B cell (primary cell): ENCODE measurements around the gene KRTAP5-2. TPM values are rescaled to one million over a fixed set of nuclear protein-coding genes. Genes with fewer than 3 reads are reported as not detected.

ENCODE experiments used
- ATAC-seq: fragments of 200-7000 bp; cut with Tn5 transposase; one replicate; pipeline ENCODE4 v1.10.0; 2021; ENCODE audit warnings: low read depth, mild to moderate bottlenecking, moderate number of reproducible peaks, moderate library complexity
- CTCF ChIA-PET: fragments of 350-600 bp; sonication (Branson Sonifier 250); formaldehyde crosslinking; loops from one replicate; lab custom pipeline; 2021; ENCODE audit warnings: antibody characterized with exemption, inconsistent platforms; lab: Charles Lee
- POLR2A ChIA-PET: fragments of 350-600 bp; sonication (Branson Sonifier 250); formaldehyde crosslinking; loops from one replicate; lab custom pipeline; 2021; ENCODE audit warnings: antibody characterized with exemption; lab: Charles Lee
- DNase-seq: peaks from one replicate; pipeline ENCODE4 v3.0.0; 2013
- H2AFZ ChIP-seq: 2 replicates; pipeline ENCODE4 v1.6.1; 2012; ENCODE audit warnings: mild to moderate bottlenecking, low read depth, low read length; ENCODE audit not compliant: insufficient read depth, poor library complexity, severe bottlenecking
- H3K27ac ChIP-seq, 2 donors: 1 replicate in 1 of 2; 2 replicates in 1 of 2; pipeline ENCODE4 v1.5.1; 2012 to 2013; ENCODE audit warnings: low read length in 2 of 2, mild to moderate bottlenecking in 2 of 2, moderate library complexity in 1 of 2
- H3K27me3 ChIP-seq, 4 experiments: fragments of 200-600 bp in 1 of 4; sonication (generic) in 1 of 4; replicated peaks in 1 of 4; 1 replicate in 2 of 4; 2 replicates in 2 of 4; pipeline versions ENCODE4 v1.6.1 to v1.7.0; 2013 to 2016; ENCODE audit warnings: low read length in 3 of 4, mild to moderate bottlenecking in 2 of 4, mixed read lengths in 1 of 4, moderate library complexity in 1 of 4; ENCODE audit not compliant: insufficient read depth in 4 of 4, control insufficient read depth in 3 of 4; ENCODE audit errors: control extremely low read depth in 1 of 4
- H3K36me3 ChIP-seq, 2 experiments: replicated peaks in 1 of 2; 1 replicate in 1 of 2; 2 replicates in 1 of 2; pipeline versions ENCODE4 v1.6.1 to v1.7.1; 2013; ENCODE audit warnings: low read length in 1 of 2; ENCODE audit not compliant: insufficient read depth in 2 of 2, control insufficient read depth in 1 of 2; ENCODE audit errors: control extremely low read depth in 1 of 2, extremely low read depth in 1 of 2
- H3K4me1 ChIP-seq, 2 donors: fragments of 200-600 bp in 1 of 2; sonication (generic) in 1 of 2; 1 replicate in 1 of 2; 2 replicates in 1 of 2; pipeline versions ENCODE4 v1.5.1 to v1.6.1; 2013 to 2017; ENCODE audit warnings: low read length in 2 of 2; ENCODE audit not compliant: control insufficient read depth in 2 of 2, insufficient read depth in 2 of 2
- H3K4me2 ChIP-seq: replicated peaks from 2 replicates; pipeline ENCODE3; 2012; ENCODE audit warnings: mild to moderate bottlenecking, low read depth, low read length; ENCODE audit not compliant: poor library complexity, severe bottlenecking
- H3K4me3 ChIP-seq, 5 experiments: fragments of 200-600 bp in 1 of 5; sonication (generic) in 1 of 5; 1 replicate in 3 of 5; 2 replicates in 2 of 5; pipeline versions ENCODE4 v1.5.1 to v1.7.0; 2011 to 2016; ENCODE audit warnings: low read length in 4 of 5, mild to moderate bottlenecking in 4 of 5, low read depth in 2 of 5, control low read depth in 1 of 5, moderate library complexity in 1 of 5; ENCODE audit not compliant: insufficient read depth in 1 of 5; ENCODE audit errors: control extremely low read depth in 1 of 5, extremely low read depth in 1 of 5
- H3K79me2 ChIP-seq: fragments of 200-600 bp; sonication (generic); one replicate; pipeline ENCODE4 v1.6.0; 2016; ENCODE audit warnings: low read length; ENCODE audit not compliant: control insufficient read depth, insufficient read depth
- H3K9ac ChIP-seq: fragments of 200-600 bp; sonication (generic); 2 replicates; pipeline ENCODE4 v1.6.1; 2017; ENCODE audit warnings: mild to moderate bottlenecking, low read length, moderate library complexity
- H3K9me3 ChIP-seq, 3 donors: one replicate each; pipeline versions ENCODE4 v1.6.1 to v1.7.1; 2013; ENCODE audit warnings: low read length in 2 of 3; ENCODE audit not compliant: control insufficient read depth in 2 of 3, insufficient read depth in 1 of 3; ENCODE audit errors: control extremely low read depth in 1 of 3
- H4K20me1 ChIP-seq: 2 replicates; pipeline ENCODE4 v1.6.0; 2012; ENCODE audit warnings: mild to moderate bottlenecking, low read length; ENCODE audit not compliant: insufficient read depth, control insufficient read depth, poor library complexity, severe bottlenecking
- H3K27ac Mint-ChIP-seq: one replicate; pipeline ENCODE4 v1.8.0; 2021; ENCODE audit warnings: mixed read lengths
- H3K27me3 Mint-ChIP-seq: one replicate; pipeline ENCODE4 v1.8.0; 2021; ENCODE audit warnings: mixed read lengths
- H3K4me1 Mint-ChIP-seq: one replicate; pipeline ENCODE4 v1.8.0; 2021; ENCODE audit warnings: mixed read lengths
- H3K4me3 Mint-ChIP-seq: one replicate; pipeline ENCODE4 v1.8.0; 2021; ENCODE audit warnings: mixed read lengths
- H3K9me3 Mint-ChIP-seq: one replicate; pipeline ENCODE4 v1.8.0; 2022; ENCODE audit warnings: mixed read lengths; ENCODE audit not compliant: insufficient read depth
- CTCF ChIP-seq: fragments of 200-600 bp; IDR thresholded peaks from one replicate; pipeline ENCODE4 v1.8.0; 2022; ENCODE audit warnings: antibody characterized with exemption, mild to moderate bottlenecking
- EZH2 ChIP-seq: IDR thresholded peaks from 2 replicates; pipeline ENCODE4 v1.6.1; 2012; ENCODE audit warnings: borderline replicate concordance, low read depth, mild to moderate bottlenecking, moderate library complexity, low read length; ENCODE audit not compliant: insufficient read depth, poor library complexity, severe bottlenecking
- WGBS: methylation state at CpG from one replicate; pipeline ENCODE4 v1.1.5; 2013; ENCODE audit warnings: missing lambda C conversion rate; ENCODE audit not compliant: insufficient coverage; 5-methylcytosine and 5-hydroxymethylcytosine counted together
- intact Hi-C: fragments of 100-400 bp; cut with micrococcal nuclease; formaldehyde crosslinking; loops from one replicate; pipeline ENCODE4 v1.10.0; 2022
- polyA plus RNA-seq: library from polyadenylated mRNA; depleted of rRNA; stranded (reverse); fragments of >200 nt; gene quantifications from 2 replicates; pipeline ENCODE4 v1.2.3, GENCODE V29; 2012
- total RNA-seq, 2 donors: library from RNA; stranded (reverse); fragments of 120-200 nt in 1 of 2; gene quantifications; 1 replicate in 1 of 2; 2 replicates in 1 of 2; pipeline versions ENCODE4 v1.2.3 to v1.2.4, GENCODE V29; 2013 to 2022

Gene KRTAP5-2
- total and polyA plus RNA-seq, 2 donors (not counting 1 experiment from before 2014, with no cell fraction given), result 0.36 TPM; not detected in 1

- no peak for ATAC-seq
These were observed 33.0 kb upstream of the KRTAP5-2 start for GRCh38 chr11:1631066-1631568.

More at GRCh38 chr11:1631066-1631568, 33.0 kb upstream of the KRTAP5-2 start:
- no peaks in the 10 kb centered on the region for H3K9me3 Mint-ChIP-seq
- Histone ChIP-seq H2AFZ (no peak overlapping the region), H4K20me1 (no peaks in the 10 kb centered on the region), H3K27ac (no peak overlapping the region), H3K9me3 (no peaks in the 10 kb centered on the region), H3K36me3 (no peaks in the 10 kb centered on the region), H3K79me2 (no peaks in the 10 kb centered on the region), H3K9ac (no peak overlapping the region), H3K4me3 (no peak overlapping the region), H3K4me2 (no peak overlapping the region), H3K27me3 (peaks cover 0 to 23% (median 6%) of the 10 kb centered on the region in 4 experiments), H3K4me1 (peaks cover 7 to 8% of the 10 kb centered on the region in 2 donors)
- peaks cover 3% of the 10 kb centered on the region for H3K4me1 Mint-ChIP-seq
- H3K4me3 Mint-ChIP-seq, result no peak overlapping the region
- H3K27ac Mint-ChIP-seq, result no peak overlapping the region
- POLR2A ChIA-PET, result no interaction called here
- no peak for TF ChIP-seq EZH2
- no peak for TF ChIP-seq CTCF
- CTCF ChIA-PET, result interaction anchor here (0.7 to 6.3 kb wide), 7 partner anchors 9 to 84 kb away, joined by 3 to 25 read pairs (median 5); no protein-coding TSS in a partner anchor
- DNase-seq, result no peak
- 91% methylated on average over 13 of the region's 13 CpGs for WGBS
- intact Hi-C loops, result no loop called here
- H3K27me3 Mint-ChIP-seq, result peaks cover 59% of the 10 kb centered on the region
